GM19025 (cell line): ENCODE data around the gene CAT.

Experiments used
- ATAC-seq: cut with Tn5 transposase; IDR thresholded peaks from one replicate; pipeline ENCODE4 v1.9.1; 2021; ENCODE audit warnings: mild to moderate bottlenecking, low read depth, moderate library complexity; ENCODE audit not compliant: unreplicated experiment

The CAT gene

DNA sequence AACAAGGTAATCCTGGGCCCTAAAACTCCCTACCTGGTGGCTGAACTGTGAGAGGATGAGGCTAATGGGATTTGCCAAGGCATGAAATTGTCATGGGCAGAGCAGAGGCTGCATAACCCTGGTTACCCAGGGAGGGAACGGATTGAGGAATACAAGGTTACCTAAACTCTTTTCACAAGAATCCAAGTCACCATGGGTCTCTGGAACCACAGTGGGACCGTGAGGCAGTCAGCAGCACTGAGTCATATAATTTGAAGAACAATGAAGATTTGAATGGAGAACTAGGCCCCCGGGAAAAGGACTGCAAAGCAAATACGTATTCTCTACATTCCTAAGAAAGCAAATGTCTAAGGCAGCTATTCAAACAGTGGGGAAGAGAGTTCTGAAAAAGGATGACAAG, 19.8 kb downstream of the CAT start:
- ATAC-seq = no peak

DNA sequence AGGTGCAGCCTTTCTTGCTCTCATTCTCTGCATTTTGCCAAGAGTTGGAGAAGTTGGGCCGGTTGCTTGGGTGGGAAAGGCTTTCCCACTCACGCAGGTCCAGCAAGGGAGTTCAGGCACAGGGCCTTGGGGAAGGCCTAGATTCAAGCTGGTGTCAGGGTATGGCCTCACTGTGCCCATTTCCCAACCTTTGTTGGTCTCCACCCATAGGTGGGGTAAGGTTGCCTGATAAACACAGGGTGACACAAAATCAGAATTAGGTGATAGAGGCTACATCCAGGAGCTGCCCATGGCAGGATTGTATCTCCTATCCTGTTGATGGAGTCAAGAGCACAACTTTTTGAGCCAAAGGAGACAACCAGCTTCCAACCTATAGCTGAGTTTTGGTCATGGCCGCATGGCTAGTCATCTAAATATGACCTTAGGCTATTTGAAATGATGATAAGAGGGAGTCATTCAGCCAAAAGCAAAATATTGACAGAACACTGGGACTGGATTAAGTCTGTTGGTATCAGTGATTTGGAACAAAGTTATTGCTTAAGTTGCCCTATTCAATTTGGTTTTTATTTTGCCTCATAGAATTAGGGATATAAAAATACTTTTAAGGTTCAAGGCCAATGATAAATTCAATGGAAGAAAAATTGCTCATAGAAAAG, 20.9 kb downstream of the CAT start:
- ATAC-seq = no peak

DNA sequence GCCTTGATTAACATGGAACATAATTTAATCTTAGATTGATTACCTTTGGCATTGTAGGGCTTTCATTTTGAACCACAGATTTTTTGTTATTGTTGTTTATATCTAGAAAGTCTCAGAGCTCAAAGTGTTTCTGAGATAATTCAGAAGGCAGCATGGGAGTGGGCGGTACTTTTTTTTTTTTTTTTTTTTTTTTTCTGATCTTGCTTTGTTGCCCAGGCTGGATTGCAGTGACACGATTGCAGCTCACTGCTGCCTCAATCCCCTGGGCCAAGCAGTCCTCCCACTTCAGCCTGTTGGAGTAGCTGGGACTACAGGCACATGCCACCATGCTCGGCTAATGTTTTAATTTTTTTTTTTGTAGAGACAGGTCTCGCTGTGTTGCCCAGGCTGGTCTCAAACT, 21.5 kb downstream of the CAT start:
- ATAC-seq = no peak

DNA sequence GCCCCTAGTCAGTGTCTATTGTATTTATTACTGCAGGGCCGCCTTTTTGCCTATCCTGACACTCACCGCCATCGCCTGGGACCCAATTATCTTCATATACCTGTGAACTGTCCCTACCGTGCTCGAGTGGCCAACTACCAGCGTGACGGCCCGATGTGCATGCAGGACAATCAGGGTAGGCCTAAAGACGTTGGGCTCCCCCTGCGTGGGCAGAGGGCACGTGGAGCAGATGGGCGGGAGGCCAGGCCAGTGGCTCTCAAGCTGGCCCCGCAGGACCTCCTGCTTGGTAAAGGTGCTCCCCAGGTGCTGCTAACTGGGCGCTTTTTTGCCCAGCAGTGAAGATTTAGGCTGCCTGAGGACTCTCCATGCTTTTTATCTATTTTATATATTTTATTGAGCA, 22.5 kb downstream of the CAT start:
- no peak for ATAC-seq

DNA sequence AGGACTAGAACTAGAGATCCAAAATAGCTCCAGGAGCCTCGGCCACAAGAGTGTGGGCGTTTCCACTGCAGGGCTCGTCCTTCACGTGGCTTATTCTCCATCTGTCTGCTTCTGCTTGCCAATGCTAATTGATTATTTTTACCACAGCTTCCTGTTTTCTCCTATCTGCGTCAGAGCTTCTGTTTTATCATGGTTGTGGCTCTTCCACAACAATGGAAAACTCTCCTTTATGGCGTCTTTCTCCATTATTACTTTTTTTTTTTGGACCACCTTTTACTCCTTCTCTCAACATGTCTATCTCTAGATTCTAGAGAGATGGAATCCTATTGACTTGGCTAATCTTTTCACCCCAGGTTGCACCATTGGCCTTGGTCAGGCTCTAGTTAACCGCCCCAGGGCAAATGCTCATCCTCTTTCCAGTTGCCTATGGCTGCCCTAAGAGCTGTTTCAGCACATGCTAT, 25.9 kb downstream of the CAT start:
- ATAC-seq = no peak

DNA sequence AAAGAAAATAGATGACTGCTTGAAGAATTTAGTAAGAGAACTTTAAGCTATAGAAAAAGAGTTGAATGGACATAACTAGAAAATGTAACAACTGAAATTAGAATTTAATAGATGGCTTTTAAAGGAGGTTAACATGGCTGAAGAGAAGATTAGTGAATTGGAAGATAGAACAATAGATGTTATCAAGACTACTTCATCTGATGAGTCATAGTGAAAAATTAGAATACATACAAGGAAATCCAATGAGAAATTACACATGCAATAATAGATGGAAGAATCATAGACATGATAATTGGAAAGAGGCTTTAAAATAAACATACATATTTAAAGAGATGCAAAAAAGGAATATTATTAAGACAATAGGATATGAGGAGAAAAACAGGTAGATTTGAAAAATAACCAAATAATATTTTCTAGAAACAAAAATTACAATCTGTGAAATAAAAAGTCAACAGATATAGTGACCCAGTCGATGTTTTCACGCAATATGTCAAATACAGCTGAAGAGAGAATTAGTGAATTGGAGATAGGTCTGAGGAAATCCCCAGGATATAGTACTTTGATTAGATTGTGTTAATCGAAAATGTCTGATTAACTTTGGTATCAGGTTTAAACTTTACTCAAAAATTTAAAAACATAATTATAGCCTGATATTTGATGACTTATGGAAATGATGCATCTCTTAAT, 28.2 kb downstream of the CAT start:
- no peak for ATAC-seq

DNA sequence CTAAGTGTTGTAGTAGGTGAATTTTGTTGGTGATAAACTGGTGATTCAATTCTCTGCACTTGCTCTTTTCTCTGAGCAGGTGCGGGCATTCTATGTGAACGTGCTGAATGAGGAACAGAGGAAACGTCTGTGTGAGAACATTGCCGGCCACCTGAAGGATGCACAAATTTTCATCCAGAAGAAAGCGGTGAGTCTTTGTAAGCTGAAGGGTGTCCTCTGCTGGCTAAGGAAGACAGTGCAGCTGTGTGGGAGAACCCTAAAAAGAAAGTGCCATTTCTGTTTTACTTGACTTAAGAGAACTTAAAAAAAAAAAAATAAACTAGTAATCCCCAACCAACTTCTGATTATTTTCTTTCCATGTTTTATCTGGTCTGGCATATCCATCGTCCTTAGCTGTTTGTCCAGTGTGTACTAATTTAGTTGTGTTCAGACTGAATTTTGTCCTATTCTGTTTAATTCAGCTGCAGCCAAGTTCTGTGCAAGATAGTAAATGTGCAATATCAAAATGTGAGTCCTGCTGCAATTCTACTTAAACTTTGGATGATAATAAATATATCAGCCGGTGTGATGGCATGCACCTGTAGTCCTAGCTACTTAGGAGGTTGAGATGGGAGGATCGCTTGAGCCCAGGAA, 29.6 kb downstream of the CAT start:
- no peak for ATAC-seq

DNA sequence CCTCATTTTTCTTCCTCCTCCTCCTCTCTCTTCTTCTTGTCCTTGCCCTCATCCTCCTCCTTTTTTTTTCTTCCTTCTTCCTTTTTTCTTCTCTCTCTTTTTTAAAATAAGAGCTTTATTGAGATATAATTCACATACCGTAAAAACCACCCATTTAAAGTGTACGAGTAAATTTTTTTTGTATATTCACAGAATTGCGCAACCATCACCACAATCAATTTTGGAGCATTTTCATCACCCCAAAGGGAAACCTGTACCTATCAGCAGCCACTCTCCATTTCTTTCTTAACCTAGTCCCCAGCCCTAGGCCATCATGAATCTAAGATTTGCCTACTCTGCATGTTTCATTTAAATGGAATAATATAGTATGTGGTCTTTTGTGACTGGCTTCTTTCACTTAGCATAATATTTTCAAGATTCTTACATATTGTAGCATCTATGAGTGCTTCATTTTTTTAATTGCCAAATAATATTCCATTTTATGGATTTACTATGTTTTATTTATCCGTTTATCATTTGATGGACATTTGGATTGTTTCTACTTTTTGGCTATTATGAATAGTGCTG, 35.0 kb downstream of the CAT start:
- ATAC-seq = no peak

DNA sequence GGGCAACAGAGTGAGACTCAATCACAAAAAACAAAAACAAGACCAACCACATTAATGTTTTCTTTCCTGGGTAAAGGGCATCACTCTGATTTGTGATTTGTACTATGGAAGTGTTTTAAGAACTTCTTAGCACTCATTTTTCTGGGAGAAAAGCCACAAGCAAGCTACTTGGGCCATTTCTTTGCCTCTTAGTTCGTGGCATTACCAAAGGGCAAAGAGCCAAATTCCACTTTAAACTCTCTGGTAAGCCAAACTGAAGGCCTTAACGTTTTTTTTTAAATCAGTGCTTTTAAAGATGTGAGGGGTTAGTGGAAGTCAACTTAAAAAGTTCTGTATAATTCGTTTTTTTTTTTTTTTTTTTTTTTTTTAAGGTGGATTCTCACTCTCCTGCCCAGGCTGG, 36.9 kb downstream of the CAT start:
- ATAC-seq = no peak

DNA sequence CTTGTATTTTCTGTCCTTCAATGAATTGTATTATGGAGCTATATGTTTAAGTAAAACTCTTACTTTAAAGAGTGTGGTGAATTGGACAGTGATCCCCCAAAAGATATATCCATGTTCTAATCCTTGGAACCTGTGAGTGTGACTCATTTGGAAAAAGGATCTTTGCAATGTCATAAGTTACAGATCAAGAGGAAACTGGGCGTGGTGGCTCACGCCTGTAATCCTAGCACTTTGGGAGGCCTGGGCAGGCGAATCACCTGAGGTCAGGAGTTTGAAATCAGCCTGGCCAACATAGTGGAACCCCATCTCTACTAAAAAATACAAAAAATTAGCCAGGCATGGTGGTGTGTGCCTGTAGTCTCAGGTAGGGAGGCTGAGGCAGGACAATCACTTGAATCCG, 38.1 kb downstream of the CAT start:
- no peak for ATAC-seq

DNA sequence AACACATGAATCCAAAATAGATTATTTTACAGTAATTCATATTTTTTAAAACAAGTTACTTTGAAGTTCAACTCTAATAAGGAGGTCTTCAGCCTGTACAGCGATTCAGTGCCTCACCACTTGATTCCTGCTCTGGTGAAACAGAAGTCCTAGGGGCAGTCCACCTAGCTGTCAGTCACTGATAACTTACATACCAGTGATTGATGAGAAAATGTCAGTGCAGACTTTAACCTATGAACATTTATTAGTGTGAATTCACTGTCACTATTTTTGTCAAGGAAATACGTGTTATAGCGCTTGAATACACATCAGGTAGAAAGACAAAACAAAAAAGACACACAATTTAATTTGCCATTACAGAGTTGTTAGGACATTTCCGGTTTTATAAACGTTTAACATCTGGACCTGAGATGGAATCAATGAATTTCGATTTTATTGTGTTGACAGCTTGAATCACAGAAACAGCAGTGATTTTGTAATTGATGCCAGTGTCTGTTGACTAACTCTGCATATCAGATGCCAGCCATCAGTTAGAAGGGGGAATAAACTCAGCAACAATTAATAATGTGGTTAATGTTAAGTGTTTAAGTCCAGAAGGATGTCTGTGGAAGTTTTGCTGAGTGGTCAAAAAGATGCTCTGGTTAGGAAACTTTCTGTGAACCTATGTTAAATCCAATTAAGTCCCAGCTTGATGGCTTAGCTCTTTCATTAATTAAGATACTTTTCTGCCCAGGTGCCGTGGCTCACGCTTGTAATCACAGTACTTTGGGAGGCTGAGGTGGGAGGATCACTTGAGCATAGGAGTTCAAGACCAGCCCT, 40.3 kb downstream of the CAT start:
- no peak for ATAC-seq

DNA sequence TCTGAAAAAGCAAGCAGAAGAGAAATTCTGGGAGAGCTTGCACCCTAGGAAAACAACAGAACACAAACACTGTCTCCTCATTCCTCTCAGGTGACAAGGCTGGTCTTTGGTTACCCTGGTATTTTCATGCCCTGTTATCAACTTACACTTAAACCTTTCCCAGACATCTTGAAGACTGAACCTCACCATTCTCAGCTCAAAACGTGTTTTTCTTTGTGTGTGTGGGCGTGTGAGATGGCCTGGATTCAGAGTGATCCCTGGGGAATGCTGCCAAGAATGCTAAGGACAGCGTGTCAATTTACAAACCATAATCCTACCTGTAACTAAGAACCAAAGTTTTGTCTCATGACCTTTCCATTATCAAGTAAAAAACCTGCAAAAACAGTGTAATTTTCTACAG, 41.6 kb downstream of the CAT start:
- ATAC-seq = no peak

DNA sequence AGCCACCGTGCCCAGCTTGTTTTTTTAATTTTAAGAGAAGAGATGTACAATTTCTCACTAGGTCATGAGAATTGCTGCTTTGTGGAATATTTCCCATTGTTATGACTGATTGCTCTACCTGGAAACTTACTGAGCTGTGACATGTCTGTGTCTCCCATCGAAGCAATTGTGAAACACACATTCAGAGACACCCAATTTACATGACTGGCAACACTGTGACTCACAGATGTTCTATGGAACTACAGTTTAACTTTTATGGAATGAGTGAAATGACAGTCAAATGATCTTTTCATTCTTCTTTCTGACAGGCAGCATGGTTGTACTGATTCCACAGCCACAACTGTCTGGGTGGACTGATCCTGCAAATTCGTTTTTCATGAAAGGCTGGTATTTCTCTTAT, 42.6 kb downstream of the CAT start:
- ATAC-seq = no peak

DNA sequence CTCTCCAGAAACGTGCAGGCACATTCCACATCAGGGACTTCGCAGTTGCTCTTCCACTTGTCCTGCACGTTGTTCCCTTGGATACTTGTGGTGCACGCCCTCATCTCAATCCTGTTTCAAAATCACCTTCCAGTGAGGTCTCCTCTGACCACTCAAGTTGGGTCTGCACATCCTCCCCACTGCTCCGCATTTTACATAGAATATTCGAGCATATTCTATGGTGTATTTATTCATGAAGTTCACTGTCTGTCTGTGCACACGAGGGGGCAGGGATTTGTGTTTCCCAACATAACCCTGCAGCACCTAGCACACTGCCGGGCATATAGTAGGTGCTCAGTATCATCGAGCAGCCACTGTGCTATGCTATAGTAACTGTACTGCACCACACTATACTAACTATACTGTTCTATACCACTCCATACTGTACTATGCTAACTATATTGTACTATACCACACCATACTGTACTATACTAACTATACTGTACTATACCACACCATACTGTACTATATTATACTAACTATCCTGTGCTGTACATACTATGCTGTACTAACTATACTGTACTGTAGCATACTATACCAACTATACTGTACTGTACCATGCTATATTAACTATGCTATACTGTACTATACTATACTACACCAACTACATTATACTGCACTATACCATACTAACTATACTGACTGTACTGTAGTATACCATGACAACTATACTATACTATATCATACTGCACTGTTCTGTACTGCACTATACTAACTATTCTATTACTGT, 44.6 kb downstream of the CAT start:
- no peak for ATAC-seq

DNA sequence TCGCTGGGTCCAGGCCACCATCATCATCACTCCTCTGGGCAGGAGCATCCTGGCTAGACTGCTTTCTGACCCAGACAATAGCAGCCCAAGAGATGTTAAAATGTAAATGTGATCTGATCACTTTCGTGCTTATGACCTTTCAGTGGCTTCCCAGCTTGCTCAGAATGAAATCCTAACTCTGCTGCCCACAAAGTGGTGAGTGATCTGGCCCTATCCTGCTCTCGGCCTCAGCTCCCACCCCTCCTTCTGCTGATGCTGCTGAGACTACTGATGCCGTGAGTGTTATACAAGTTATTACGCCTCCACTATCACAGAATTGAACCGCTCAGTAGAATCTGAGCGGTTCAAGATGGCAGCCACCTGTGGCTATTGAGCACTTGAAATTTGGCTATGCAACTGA, 48.7 kb downstream of the CAT start:
- ATAC-seq = peak; percentile 47

DNA sequence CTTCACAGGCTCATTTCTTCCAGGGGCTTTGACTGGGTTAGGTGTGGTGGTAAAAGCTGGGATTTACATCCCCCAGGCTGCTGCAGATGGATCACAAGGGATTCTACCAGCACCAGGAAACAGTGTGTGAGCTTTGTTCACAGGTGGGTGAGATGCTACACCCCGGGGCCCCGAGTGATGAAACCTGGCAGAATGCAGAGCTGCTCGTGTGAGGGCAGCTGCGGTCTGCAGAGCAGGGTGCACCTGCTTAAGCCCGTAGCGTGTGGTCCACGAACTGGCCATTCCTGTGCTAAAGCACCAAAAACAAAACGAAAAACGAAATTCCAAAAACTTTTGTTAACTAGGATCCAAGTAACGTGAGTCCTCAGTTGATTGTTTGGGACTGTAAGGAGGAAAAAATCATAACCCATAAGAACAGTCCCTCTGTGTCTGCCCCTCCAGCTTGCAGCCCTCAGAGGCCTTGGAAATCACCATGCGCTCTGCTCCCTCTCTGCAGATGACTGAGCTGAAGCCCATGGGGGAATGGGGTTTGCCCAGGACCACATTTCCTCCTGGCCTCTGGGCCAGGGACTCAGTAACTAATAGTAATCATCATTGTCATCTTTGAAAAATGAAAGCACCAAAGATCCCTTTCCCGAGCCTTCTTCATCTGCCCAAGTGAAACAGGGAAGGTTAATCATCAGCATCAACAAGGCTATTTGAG, 50.3 kb downstream of the CAT start:
- ATAC-seq = peak; percentile 55

DNA sequence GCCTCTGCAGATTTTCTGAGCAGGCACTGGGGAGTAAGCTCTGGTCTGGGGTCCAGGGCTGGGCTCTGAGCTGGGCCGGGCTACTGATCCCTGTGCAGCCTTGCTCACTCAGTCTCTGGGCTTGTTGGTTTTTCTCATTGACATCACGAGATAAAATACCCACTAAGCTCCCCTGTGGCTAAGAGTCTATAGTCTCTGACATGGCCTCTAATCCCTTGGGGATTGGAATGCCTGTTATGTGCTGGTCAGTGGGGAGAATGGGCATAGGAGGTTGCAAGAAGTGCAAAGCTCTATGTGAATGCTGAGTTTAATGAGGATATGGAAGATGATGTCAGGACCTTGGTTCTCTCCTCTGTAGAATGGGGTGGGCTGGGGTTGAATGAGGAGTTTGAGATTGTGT, 51.6 kb downstream of the CAT start:
- ATAC-seq = no peak

DNA sequence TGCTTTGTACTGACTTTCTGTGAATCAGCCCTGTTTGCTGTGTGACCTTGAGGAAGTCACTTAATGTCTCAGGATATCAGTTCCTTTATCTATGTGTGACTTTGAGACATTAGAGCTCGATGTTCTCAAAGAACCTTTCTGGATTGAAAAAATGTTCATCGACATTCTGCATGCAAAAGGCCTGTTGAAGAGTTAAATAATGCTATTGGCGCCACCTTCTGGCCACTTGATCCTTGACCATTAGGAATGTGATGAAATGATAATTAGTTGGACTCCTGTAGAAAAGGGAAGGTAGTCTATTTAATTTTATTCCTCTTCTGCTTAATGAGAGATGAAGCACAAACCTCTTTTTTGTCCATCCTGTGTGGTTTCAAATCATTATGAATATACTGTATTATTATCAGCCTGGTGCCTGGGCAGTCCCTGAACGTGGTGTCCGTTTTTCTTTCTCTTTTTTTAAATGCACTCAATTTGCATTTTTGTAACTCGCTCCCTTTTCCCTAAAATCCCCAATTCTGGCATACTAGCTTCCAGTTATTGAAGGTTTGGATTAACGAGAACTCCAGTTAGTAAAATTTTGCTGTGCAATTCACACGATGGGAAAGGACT, 54.2 kb downstream of the CAT start:
- no peak for ATAC-seq

DNA sequence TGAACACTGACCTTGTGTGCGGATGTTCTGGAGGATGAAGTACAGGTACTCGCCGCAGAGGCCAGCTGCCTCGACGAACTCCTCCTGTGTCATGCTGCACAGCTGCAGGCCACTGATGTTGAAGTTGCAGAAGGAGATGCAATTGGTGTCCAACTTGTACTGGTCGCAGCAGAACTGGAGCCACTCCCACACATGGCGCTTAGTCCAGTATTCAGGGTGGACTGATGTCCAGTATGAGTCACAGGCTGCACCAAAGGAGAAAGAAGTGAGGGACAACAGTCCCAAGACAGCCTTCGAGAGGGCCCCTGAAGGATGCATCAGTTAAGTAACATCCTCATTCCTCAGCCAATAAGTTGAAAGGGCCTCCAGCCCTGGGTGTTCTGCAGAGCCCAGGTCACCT, 54.7 kb downstream of the CAT start:
- no peak for ATAC-seq
